Measurements from ENCODE around the gene ZFPM1.

Gene ZFPM1

DNA sequence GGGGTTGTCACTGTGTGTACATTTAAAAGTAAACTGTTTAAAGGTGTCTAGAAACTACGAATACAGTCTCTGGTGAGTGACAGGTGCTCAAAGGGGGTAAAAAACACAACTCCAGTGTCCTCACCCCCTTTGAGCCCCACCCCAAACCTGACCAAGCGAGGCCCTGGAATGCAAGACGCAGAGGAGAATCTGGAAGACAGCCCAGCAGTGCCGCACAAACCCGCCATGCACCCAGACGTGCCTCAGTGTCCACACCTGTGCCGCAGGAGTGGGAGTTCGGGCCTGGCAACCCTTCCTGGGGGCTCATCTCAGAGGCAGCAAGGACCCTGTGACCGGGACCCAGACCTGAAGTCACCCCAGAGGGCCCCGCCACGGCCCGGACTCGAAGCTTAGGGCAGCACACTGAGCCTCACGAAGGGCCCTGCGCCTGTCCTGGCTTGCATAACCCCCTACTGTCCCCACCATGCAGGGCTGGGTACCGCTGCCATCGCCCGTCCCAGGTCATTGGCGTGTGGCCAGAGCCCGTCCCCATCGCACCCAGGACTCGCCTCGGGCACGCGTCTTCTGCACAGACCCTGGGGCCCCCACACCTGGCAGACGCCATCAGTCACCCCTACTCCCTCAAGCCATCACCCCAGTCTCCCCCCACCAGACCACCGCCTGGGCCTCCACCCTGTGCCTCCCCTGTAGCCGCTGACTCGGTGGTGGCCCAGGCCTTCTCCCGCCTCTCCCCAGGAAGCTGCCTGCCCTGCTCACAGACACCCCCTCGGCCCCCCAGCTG lies 84.1 kb downstream of the ZFPM1 start:
- TF ChIP-seq SUZ12 (IDR thresholded peaks at IDR 0.05; ENCODE audit: extremely low read depth, insufficient read depth, insufficient read length) = no peak
- no peak for TF ChIP-seq ZNF274 (IDR thresholded peaks at IDR 0.05; ENCODE audit: low read depth, low read length)
- no peak for TF ChIP-seq YY1 (IDR thresholded peaks at IDR 0.05; ENCODE audit: insufficient read depth, insufficient read length)
- no peak overlapping the region for H3K4me3 ChIP-seq (ENCODE audit: insufficient read length, low read depth)
- DNase-seq (ENCODE audit: low read depth, low spot score) = no peak

DNA sequence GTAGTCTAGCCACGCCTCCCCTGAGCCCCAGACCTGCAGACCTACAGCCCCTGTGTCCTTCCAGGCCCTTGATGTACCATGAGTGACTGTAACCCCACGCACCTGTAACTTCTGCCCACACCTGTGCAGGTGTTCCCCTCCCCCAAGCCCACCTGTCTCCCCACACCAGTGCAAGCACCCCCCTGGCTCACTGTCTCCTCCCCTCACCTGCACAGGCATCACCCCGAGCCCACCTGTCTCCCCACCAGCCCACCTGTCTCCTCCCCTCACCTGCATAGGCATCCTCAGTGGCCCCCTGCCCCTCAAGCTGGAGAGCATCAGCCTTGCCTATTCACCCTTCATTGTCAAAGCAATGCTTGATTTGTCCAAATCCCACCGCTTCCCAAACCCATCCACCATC lies 84.8 kb downstream of the ZFPM1 start:
- H3K4me3 ChIP-seq (ENCODE audit: insufficient read length, low read depth) = no peak overlapping the region
- no peak for TF ChIP-seq SUZ12 (IDR thresholded peaks at IDR 0.05; ENCODE audit: extremely low read depth, insufficient read depth, insufficient read length)
- TF ChIP-seq ZNF274 (IDR thresholded peaks at IDR 0.05; ENCODE audit: low read depth, low read length) = no peak
- TF ChIP-seq YY1 (IDR thresholded peaks at IDR 0.05; ENCODE audit: insufficient read depth, insufficient read length) = no peak
- peaks cover 4% of the 10 kb centered on the region for H3K27me3 ChIP-seq (ENCODE audit: insufficient read depth, insufficient read length)
- H3K4me1 ChIP-seq (ENCODE audit: insufficient read depth, insufficient read length) = peaks cover 42% of the 10 kb centered on the region
- no peak for DNase-seq (ENCODE audit: low read depth, low spot score)
- H3K9me3 ChIP-seq (ENCODE audit: insufficient read depth, low read length) = peaks cover 9% of the 10 kb centered on the region
- H3K36me3 ChIP-seq (ENCODE audit: insufficient read depth, insufficient read length, low read length) = peaks cover 9% of the 10 kb centered on the region
- no peak overlapping the region for H3K9ac ChIP-seq (ENCODE audit: insufficient read length, low read depth)

More for the DNA sequence above, 84.1 kb downstream of the ZFPM1 start:
- Histone ChIP-seq H3K9me3 (ENCODE audit: insufficient read depth, low read length) (0 out of 2 replicates have a peak, but pooled peaks cover 2% of the 10 kb centered on the region), H3K4me1 (ENCODE audit: insufficient read depth, insufficient read length) (peaks cover 47% of the 10 kb centered on the region), H3K36me3 (ENCODE audit: insufficient read depth, insufficient read length, low read length) (peaks cover 15% of the 10 kb centered on the region), H3K9ac (ENCODE audit: insufficient read length, low read depth) (no peak overlapping the region), H3K27me3 (ENCODE audit: insufficient read depth, insufficient read length) (peaks cover 4% of the 10 kb centered on the region)

DNA sequence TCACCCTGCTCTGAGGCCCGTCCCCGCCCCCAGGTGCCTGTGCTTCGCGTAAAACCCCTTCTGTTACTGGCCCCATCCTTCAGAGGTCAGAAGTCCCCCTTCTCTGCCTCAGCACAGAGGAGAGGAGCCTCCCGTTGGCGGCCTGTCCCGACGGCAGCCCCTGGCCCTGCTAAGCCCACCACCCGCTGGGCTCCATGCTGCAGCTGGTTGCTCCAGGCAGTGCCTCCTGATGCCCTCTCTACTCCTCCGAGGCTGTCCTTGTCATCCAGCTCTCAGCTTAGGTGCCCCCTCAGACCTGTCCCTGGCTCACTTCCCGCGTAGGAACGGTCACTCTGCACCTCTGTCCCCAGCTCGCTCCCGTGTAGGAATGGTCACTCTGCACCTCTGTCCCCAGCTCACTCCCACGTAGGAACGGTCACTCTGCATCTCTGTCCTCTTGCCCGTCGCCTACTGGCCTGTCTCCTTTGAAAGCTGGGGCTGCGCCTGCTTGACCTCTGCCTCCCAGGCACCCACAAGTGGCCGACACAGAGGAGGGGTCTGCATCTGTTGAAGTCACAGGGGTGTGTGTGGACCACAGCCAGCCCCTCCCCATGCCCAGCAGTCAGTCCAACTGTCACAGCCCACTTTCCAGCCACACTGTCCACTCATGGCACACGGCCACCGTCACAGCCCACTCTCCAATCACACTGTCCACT lies 85.4 kb downstream of the ZFPM1 start:
- peaks cover 16% of the 10 kb centered on the region for H3K9me3 ChIP-seq (ENCODE audit: insufficient read depth, low read length)
- H3K27me3 ChIP-seq (ENCODE audit: insufficient read depth, insufficient read length) = peaks cover 4% of the 10 kb centered on the region
- H3K36me3 ChIP-seq (ENCODE audit: insufficient read depth, insufficient read length, low read length) = peaks cover 9% of the 10 kb centered on the region
- H3K4me1 ChIP-seq (ENCODE audit: insufficient read depth, insufficient read length) = peaks cover 41% of the 10 kb centered on the region
- H3K4me3 ChIP-seq (ENCODE audit: insufficient read length, low read depth) = no peak overlapping the region
- TF ChIP-seq SUZ12 (IDR thresholded peaks at IDR 0.05; ENCODE audit: extremely low read depth, insufficient read depth, insufficient read length) (no peak), ZNF274 (IDR thresholded peaks at IDR 0.05; ENCODE audit: low read depth, low read length) (no peak), YY1 (IDR thresholded peaks at IDR 0.05; ENCODE audit: insufficient read depth, insufficient read length) (no peak)
- no peak for DNase-seq (ENCODE audit: low read depth, low spot score)
- H3K9ac ChIP-seq (ENCODE audit: insufficient read length, low read depth) = no peak overlapping the region

DNA sequence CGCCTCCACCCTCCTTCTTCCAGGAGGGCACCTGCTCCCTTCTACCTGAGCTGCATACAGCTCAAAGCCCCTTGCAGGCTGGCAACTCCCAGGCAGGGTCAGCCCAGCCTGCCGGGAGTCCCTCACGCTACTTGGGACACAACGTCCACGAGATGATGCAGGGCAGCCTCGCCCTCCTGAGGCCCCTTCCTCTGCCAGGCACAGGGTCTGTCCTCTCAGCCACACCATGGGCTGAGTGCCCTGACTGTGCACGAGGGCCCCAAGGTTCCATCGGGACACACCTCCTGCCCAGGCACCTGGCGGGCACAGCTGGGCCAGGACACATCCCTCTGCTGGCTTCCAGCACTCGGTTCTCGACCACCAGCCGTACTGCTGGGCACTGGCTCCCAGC lies 86.2 kb downstream of the ZFPM1 start:
- H3K27me3 ChIP-seq (ENCODE audit: insufficient read depth, insufficient read length) = peaks cover 4% of the 10 kb centered on the region
- peak overlapping the region; percentile 50 for H3K9ac ChIP-seq (ENCODE audit: insufficient read length, low read depth)
- peaks cover 23% of the 10 kb centered on the region for H3K9me3 ChIP-seq (ENCODE audit: insufficient read depth, low read length)
- DNase-seq (ENCODE audit: low read depth, low spot score) = no peak
- TF ChIP-seq YY1 (IDR thresholded peaks at IDR 0.05; ENCODE audit: insufficient read depth, insufficient read length) (no peak), SUZ12 (IDR thresholded peaks at IDR 0.05; ENCODE audit: extremely low read depth, insufficient read depth, insufficient read length) (no peak), ZNF274 (IDR thresholded peaks at IDR 0.05; ENCODE audit: low read depth, low read length) (no peak)
- H3K4me3 ChIP-seq (ENCODE audit: insufficient read length, low read depth) = no peak overlapping the region
- H3K4me1 ChIP-seq (ENCODE audit: insufficient read depth, insufficient read length) = peaks cover 41% of the 10 kb centered on the region
- peaks cover 9% of the 10 kb centered on the region for H3K36me3 ChIP-seq (ENCODE audit: insufficient read depth, insufficient read length, low read length)

GRCh38 chr16:88539652-88540345 lies 86.7 kb downstream of the ZFPM1 start:
- Histone ChIP-seq H3K27me3 (ENCODE audit: insufficient read depth, insufficient read length) (peaks cover 4% of the 10 kb centered on the region), H3K4me3 (ENCODE audit: insufficient read length, low read depth) (no peak overlapping the region), H3K4me1 (ENCODE audit: insufficient read depth, insufficient read length) (peaks cover 41% of the 10 kb centered on the region), H3K36me3 (ENCODE audit: insufficient read depth, insufficient read length, low read length) (peaks cover 9% of the 10 kb centered on the region), H3K9ac (ENCODE audit: insufficient read length, low read depth) (peak overlapping the region; percentile 50), H3K9me3 (ENCODE audit: insufficient read depth, low read length) (peaks cover 26% of the 10 kb centered on the region)
- no peak for TF ChIP-seq ZNF274 (IDR thresholded peaks at IDR 0.05; ENCODE audit: low read depth, low read length)
- no peak for TF ChIP-seq SUZ12 (IDR thresholded peaks at IDR 0.05; ENCODE audit: extremely low read depth, insufficient read depth, insufficient read length)
- TF ChIP-seq YY1 (IDR thresholded peaks at IDR 0.05; ENCODE audit: insufficient read depth, insufficient read length) = no peak
- no peak for DNase-seq (ENCODE audit: low read depth, low spot score)

DNA sequence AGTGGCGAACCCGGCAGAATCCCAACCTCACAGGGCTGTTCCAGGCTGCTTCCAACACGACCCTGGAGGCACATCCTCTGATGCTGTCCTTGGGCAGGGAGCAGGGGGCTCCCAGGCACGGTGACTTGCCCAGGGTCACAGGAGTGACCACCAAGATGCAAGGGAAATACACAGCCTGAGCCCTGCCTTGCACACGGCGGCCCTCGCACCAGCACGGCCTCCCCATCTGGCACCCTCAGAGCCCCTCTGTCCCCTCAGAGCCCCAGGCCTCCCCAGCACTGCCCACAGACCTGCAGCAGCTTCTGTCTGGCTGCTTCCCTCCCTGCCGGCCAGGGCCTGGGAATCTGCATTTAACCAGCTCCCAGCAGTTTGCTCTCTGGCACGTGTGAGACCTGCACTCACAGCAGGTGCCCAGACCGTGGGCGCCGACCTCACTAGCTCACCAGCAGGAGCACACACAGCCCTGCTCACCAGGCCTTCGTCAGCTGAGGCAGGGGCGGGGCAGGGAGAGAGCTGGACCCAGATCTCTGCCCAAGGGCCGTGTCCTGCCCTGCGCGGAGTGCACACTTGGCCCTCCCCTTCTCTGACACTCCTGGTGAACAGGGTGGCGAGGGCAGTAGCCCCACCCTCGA lies 87.4 kb downstream of the ZFPM1 start:
- Histone ChIP-seq H3K4me3 (ENCODE audit: insufficient read length, low read depth) (no peak overlapping the region), H3K9me3 (ENCODE audit: insufficient read depth, low read length) (peaks cover 26% of the 10 kb centered on the region), H3K27me3 (ENCODE audit: insufficient read depth, insufficient read length) (peaks cover 5% of the 10 kb centered on the region), H3K9ac (ENCODE audit: insufficient read length, low read depth) (peak overlapping the region; percentile 50), H3K4me1 (ENCODE audit: insufficient read depth, insufficient read length) (peaks cover 35% of the 10 kb centered on the region), H3K36me3 (ENCODE audit: insufficient read depth, insufficient read length, low read length) (peaks cover 3% of the 10 kb centered on the region)
- DNase-seq (ENCODE audit: low read depth, low spot score) = no peak
- TF ChIP-seq SUZ12 (IDR thresholded peaks at IDR 0.05; ENCODE audit: extremely low read depth, insufficient read depth, insufficient read length) (no peak), YY1 (IDR thresholded peaks at IDR 0.05; ENCODE audit: insufficient read depth, insufficient read length) (no peak), ZNF274 (IDR thresholded peaks at IDR 0.05; ENCODE audit: low read depth, low read length) (no peak)
